ENCODE results near the gene LRP1. TPM values are rescaled to one million over a fixed set of nuclear protein-coding genes. Genes with fewer than 3 reads are reported as not detected.

LRP1 gene
- total and polyA plus RNA-seq, 4 donors: 36.8 to 992 (median 370) TPM

- no peaks in the 10 kb centered on the region for H3K4me1 ChIP-seq (ENCODE audit: control insufficient read depth in 1 of 2, insufficient read depth in 2 of 2, low read length in 2 of 2)
- no peaks in the 10 kb centered on the region for H3K9me3 ChIP-seq (ENCODE audit: control insufficient read depth, low read length)
- DNase-seq: peak in 1 of 2 donors; percentile 86
- peak overlapping the region; percentile 7 to 44 for H3K4me3 ChIP-seq (ENCODE audit: low read length in 2 of 2)
- 1% methylated on average over 71 to 72 of the region's 72 CpGs for WGBS, 2 donors
- no peak for ATAC-seq (ENCODE audit: low FRiP score)
- no peaks in the 10 kb centered on the region for H3K36me3 ChIP-seq (ENCODE audit: control insufficient read depth in 1 of 2, insufficient read depth in 2 of 2, low read length in 1 of 2)
- no peaks in the 10 kb centered on the region for H3K27me3 ChIP-seq (ENCODE audit: control insufficient read depth in 1 of 2, insufficient read depth in 2 of 2, low read length in 1 of 2)
- no peak overlapping the region for H3K27ac ChIP-seq (ENCODE audit: low read depth in 1 of 2, low read length in 2 of 2)
- intact Hi-C loops (cut with DNase I): no loop called here
Observed at GRCh38 chr12:57240066-57240921, 112.0 kb downstream of the LRP1 start.

DNA sequence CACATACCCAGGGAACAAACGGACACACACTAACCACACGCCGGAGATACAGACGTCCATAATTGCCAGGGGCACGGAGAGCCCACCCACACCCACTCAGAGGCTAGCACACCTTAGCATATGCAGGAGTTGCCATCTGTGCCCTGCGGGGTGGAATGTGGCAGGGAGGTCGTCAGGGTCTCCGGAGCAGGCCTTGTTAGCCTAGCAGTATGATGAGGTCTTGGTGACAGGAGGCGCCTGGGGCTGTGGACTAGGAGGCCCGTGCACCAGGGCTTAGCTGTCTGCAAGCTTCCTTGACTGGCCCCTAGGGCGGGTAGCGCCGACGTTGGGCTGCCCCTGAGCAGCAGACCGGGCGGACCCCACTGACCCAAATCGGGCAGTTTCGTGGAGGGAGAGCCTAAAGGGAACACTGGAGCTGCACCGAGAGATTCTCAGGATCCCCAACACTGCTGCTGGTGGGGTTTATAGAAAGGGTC, 112.7 kb downstream of the LRP1 start:
- WGBS, 2 donors: 25 to 38% methylated on average over 19 of the region's 19 CpGs
- H3K4me3 ChIP-seq (ENCODE audit: low read length in 2 of 2): no peak overlapping the region
- intact Hi-C loops (cut with DNase I): no loop called here
- no peaks in the 10 kb centered on the region for H3K27me3 ChIP-seq (ENCODE audit: control insufficient read depth in 1 of 2, insufficient read depth in 2 of 2, low read length in 1 of 2)
- no peaks in the 10 kb centered on the region for H3K9me3 ChIP-seq (ENCODE audit: control insufficient read depth, low read length)
- H3K27ac ChIP-seq (ENCODE audit: low read depth in 1 of 2, low read length in 2 of 2): no peak overlapping the region
- no peaks in the 10 kb centered on the region for H3K36me3 ChIP-seq (ENCODE audit: control insufficient read depth in 1 of 2, insufficient read depth in 2 of 2, low read length in 1 of 2)
- H3K4me1 ChIP-seq (ENCODE audit: control insufficient read depth in 1 of 2, insufficient read depth in 2 of 2, low read length in 2 of 2): no peaks in the 10 kb centered on the region
- ATAC-seq (ENCODE audit: low FRiP score): no peak
- peak in 1 of 2 donors; percentile 72 for DNase-seq

DNA sequence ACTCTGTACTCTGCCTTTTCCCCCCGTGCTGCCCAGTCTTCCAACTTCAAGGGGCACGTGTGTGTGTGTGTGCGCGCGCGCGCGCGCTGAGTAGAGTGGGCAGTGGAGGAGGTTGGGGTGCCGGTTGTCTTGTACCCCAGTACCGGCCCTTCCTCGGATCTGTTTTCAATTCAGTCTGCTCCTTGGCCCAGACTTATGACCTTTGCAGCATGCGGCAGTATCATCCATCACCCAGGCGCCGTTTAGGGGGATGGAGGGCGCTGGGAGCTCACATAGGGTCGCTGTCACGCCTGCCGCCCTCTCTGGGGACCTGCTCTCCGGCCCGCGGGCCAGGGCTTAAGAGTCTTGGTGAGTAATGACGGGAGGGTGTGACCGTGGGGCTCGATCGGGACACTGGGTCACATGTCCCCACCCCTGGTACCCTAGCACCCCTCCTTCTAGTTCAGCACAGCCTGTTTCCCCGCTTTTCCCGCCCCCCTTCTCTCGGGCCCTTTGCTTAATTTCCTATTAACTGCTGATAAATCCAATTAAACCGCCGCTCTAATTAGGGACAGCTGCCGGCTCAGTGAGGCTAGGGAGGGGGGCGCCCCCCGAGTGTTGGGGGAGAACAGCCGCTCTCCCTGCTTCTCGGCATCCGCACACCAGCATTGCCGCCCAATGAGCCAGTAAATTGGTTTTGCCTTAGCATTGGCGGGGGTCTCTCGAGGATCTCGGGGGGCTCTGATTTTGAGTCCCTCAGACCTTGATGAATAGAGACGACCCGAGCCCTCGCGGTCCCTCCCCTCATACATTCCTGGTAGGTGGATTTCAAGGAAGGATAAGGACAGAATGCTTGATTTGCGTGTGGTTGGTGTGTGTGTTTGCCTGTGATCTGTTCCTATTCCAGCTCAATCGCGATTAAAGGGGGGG, 113.4 kb downstream of the LRP1 start:
- no peak overlapping the region for H3K4me3 ChIP-seq (ENCODE audit: low read length in 2 of 2)
- H3K9me3 ChIP-seq (ENCODE audit: control insufficient read depth, low read length): no peaks in the 10 kb centered on the region
- DNase-seq (peak in 1 of 2 donors; percentile 74), ATAC-seq (ENCODE audit: low FRiP score) (no peak)
- no peaks in the 10 kb centered on the region for H3K4me1 ChIP-seq (ENCODE audit: control insufficient read depth in 1 of 2, insufficient read depth in 2 of 2, low read length in 2 of 2)
- no peaks in the 10 kb centered on the region for H3K36me3 ChIP-seq (ENCODE audit: control insufficient read depth in 1 of 2, insufficient read depth in 2 of 2, low read length in 1 of 2)
- H3K27ac ChIP-seq (ENCODE audit: low read depth in 1 of 2, low read length in 2 of 2): no peak overlapping the region
- no peaks in the 10 kb centered on the region for H3K27me3 ChIP-seq (ENCODE audit: control insufficient read depth in 1 of 2, insufficient read depth in 2 of 2, low read length in 1 of 2)
- intact Hi-C loops (cut with DNase I): no loop called here
- 17 to 21% methylated on average over 48 of the region's 48 CpGs for WGBS, 2 donors

DNA sequence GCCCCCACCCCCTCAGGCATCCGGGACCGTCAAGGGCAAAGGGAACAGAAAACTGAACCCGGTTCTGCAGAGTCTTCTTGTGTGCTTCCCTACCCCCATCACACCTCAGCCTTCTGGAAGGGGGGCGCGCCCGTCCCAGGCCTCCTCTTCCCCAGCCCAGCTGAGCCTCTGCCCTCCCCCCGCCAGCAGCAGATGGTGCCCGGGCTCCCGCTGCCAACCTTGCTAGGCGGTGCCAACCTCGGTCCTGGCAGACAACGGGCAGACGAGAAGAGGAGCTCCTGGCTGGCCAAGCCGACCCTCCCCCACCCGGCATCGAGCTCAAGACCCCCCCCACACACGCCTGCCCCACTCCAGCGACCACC, 114.0 kb downstream of the LRP1 start:
- no peak for DNase-seq
- Histone ChIP-seq H3K4me1 (ENCODE audit: control insufficient read depth in 1 of 2, insufficient read depth in 2 of 2, low read length in 2 of 2) (no peaks in the 10 kb centered on the region), H3K4me3 (ENCODE audit: low read length in 2 of 2) (no peak overlapping the region), H3K9me3 (ENCODE audit: control insufficient read depth, low read length) (no peaks in the 10 kb centered on the region), H3K27me3 (ENCODE audit: control insufficient read depth in 1 of 2, insufficient read depth in 2 of 2, low read length in 1 of 2) (no peaks in the 10 kb centered on the region), H3K36me3 (ENCODE audit: control insufficient read depth in 1 of 2, insufficient read depth in 2 of 2, low read length in 1 of 2) (no peaks in the 10 kb centered on the region), H3K27ac (ENCODE audit: low read depth in 1 of 2, low read length in 2 of 2) (no peak overlapping the region)
- ATAC-seq (ENCODE audit: low FRiP score): no peak
- 1 to 2% methylated on average over 14 to 18 of the region's 18 CpGs for WGBS, 2 donors
- intact Hi-C loops (cut with DNase I): no loop called here

GRCh38 chr12:57242691-57243454, 114.6 kb downstream of the LRP1 start:
- DNase-seq (peak in 1 of 2 donors; percentile 87), ATAC-seq (ENCODE audit: low FRiP score) (no peak)
- Histone ChIP-seq H3K27ac (ENCODE audit: low read depth in 1 of 2, low read length in 2 of 2) (no peak overlapping the region), H3K4me1 (ENCODE audit: control insufficient read depth in 1 of 2, insufficient read depth in 2 of 2, low read length in 2 of 2) (no peaks in the 10 kb centered on the region), H3K4me3 (ENCODE audit: low read length in 2 of 2) (no peak overlapping the region), H3K36me3 (ENCODE audit: control insufficient read depth in 1 of 2, insufficient read depth in 2 of 2, low read length in 1 of 2) (no peaks in the 10 kb centered on the region), H3K27me3 (ENCODE audit: control insufficient read depth in 1 of 2, insufficient read depth in 2 of 2, low read length in 1 of 2) (no peaks in the 10 kb centered on the region), H3K9me3 (ENCODE audit: control insufficient read depth, low read length) (no peaks in the 10 kb centered on the region)
- intact Hi-C loops (cut with DNase I): loop anchor here in 1 of 2 donors (1.0 kb wide), 1 partner anchor 30 kb away; no protein-coding TSS in a partner anchor
- 1% methylated on average over 43 to 45 of the region's 45 CpGs for WGBS, 2 donors

- H3K4me1 ChIP-seq (ENCODE audit: control insufficient read depth in 1 of 2, insufficient read depth in 2 of 2, low read length in 2 of 2): no peaks in the 10 kb centered on the region
Observed at GRCh38 chr12:57243521-57244311, 115.4 kb downstream of the LRP1 start.

DNA sequence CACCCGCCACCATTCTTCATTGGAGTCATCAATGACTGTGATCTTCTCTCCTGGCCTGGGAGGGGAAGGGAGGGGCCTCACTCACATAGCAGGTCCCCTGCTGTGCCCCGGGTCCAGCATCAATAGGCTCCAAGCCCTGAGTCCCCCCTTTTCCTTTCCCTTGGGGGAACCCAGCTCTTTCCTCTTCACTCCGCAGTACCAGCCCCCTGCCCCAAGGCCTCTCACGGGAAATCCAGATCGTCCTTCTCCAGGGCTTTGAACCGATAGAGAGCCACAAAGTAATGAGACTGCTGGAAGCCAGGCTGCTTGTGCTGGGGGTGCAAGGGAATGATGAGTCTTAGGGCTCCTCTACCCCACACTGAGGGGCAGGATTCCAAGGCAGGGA, 116.0 kb downstream of the LRP1 start:
- DNase-seq: no peak
- 83 to 85% methylated on average over 6 of the region's 6 CpGs for WGBS, 2 donors
- no peaks in the 10 kb centered on the region for H3K4me1 ChIP-seq (ENCODE audit: control insufficient read depth in 1 of 2, insufficient read depth in 2 of 2, low read length in 2 of 2)
- H3K4me3 ChIP-seq (ENCODE audit: low read length in 2 of 2): no peak overlapping the region
- no peak for ATAC-seq (ENCODE audit: low FRiP score)
- no peak overlapping the region for H3K27ac ChIP-seq (ENCODE audit: low read depth in 1 of 2, low read length in 2 of 2)
- H3K36me3 ChIP-seq (ENCODE audit: control insufficient read depth in 1 of 2, insufficient read depth in 2 of 2, low read length in 1 of 2): no peaks in the 10 kb centered on the region
- H3K27me3 ChIP-seq (ENCODE audit: control insufficient read depth in 1 of 2, insufficient read depth in 2 of 2, low read length in 1 of 2): no peaks in the 10 kb centered on the region
- intact Hi-C loops (cut with DNase I): no loop called here
- H3K9me3 ChIP-seq (ENCODE audit: control insufficient read depth, low read length): no peaks in the 10 kb centered on the region

More at GRCh38 chr12:57243521-57244311, 115.4 kb downstream of the LRP1 start:
- H3K36me3 ChIP-seq (ENCODE audit: control insufficient read depth in 1 of 2, insufficient read depth in 2 of 2, low read length in 1 of 2): no peaks in the 10 kb centered on the region
- intact Hi-C loops (cut with DNase I): loop anchor here in 1 of 2 donors (1.0 kb wide), 1 partner anchor 30 kb away; no protein-coding TSS in a partner anchor
- ATAC-seq (ENCODE audit: low FRiP score) (peak; percentile 57), DNase-seq (peak; percentile 86 to 95)
- no peaks in the 10 kb centered on the region for H3K9me3 ChIP-seq (ENCODE audit: control insufficient read depth, low read length)
- no peak overlapping the region for H3K27ac ChIP-seq (ENCODE audit: low read depth in 1 of 2, low read length in 2 of 2)
- H3K27me3 ChIP-seq (ENCODE audit: control insufficient read depth in 1 of 2, insufficient read depth in 2 of 2, low read length in 1 of 2): no peaks in the 10 kb centered on the region
- WGBS, 2 donors: 15 to 17% methylated on average over 41 of the region's 41 CpGs
- no peak overlapping the region for H3K4me3 ChIP-seq (ENCODE audit: low read length in 2 of 2)
